ENCODE results near the gene NPTN. TPM values are rescaled to one million over a fixed set of nuclear protein-coding genes. Genes with fewer than 3 reads are reported as not detected.

NPTN gene
- total RNA-seq, 4 donors from 2014 or later, result 84.3 to 118 (median 106) TPM

- TF ChIP-seq POLR2A (IDR thresholded peaks at IDR 0.05), result no peak
- TF ChIP-seq EP300 (IDR thresholded peaks at IDR 0.05), result no peak
- no peak for TF ChIP-seq CTCF (IDR thresholded peaks at IDR 0.05)
- no peak overlapping the region for H3K4me3 ChIP-seq
- DNase-seq (ENCODE audit: low spot score in 2 of 2), result no peak
- H3K36me3 ChIP-seq, result no peaks in the 10 kb centered on the region
- no peaks in the 10 kb centered on the region for H3K9me3 ChIP-seq
- H3K4me1 ChIP-seq, result peaks cover 0 to 59% (median 6%) of the 10 kb centered on the region in 4 donors
- no peak overlapping the region for H3K27ac ChIP-seq
- no peaks in the 10 kb centered on the region for H3K27me3 ChIP-seq
Observed at GRCh38 chr15:73621286-73621826, 11.8 kb downstream of the NPTN start.

- no peak for TF ChIP-seq EP300 (IDR thresholded peaks at IDR 0.05)
- no peak for TF ChIP-seq CTCF (IDR thresholded peaks at IDR 0.05)
- TF ChIP-seq POLR2A (IDR thresholded peaks at IDR 0.05), result no peak
- H3K27me3 ChIP-seq, result no peaks in the 10 kb centered on the region
- no peak overlapping the region for H3K27ac ChIP-seq
- H3K9me3 ChIP-seq, result no peaks in the 10 kb centered on the region
- no peak for DNase-seq (ENCODE audit: low spot score in 2 of 2)
- H3K4me1 ChIP-seq, result peaks cover 0 to 59% (median 6%) of the 10 kb centered on the region in 4 donors
- no peak overlapping the region for H3K4me3 ChIP-seq
- no peaks in the 10 kb centered on the region for H3K36me3 ChIP-seq
Observed at GRCh38 chr15:73620078-73620477, 13.1 kb downstream of the NPTN start.

- WGBS, 2 donors, result 75 to 77% methylated on average over 5 of the region's 5 CpGs
- no peak overlapping the region for H3K4me3 ChIP-seq
- H3K36me3 ChIP-seq, result no peaks in the 10 kb centered on the region
- DNase-seq (ENCODE audit: low spot score in 2 of 2), result no peak
- H3K27ac ChIP-seq, result no peak overlapping the region
- H3K9me3 ChIP-seq, result no peaks in the 10 kb centered on the region
- H3K27me3 ChIP-seq, result no peaks in the 10 kb centered on the region
- H3K4me1 ChIP-seq, result peaks cover 0 to 47% (median 0%) of the 10 kb centered on the region in 4 donors
- TF ChIP-seq CTCF (IDR thresholded peaks at IDR 0.05) (no peak), POLR2A (IDR thresholded peaks at IDR 0.05) (no peak), EP300 (IDR thresholded peaks at IDR 0.05) (no peak)
Observed at GRCh38 chr15:73617913-73618312, 15.3 kb downstream of the NPTN start.

GRCh38 chr15:73617301-73617831 lies 15.8 kb downstream of the NPTN start:
- no peak for DNase-seq (ENCODE audit: low spot score in 2 of 2)
- H3K4me1 ChIP-seq, result peaks cover 0 to 50% (median 2%) of the 10 kb centered on the region in 4 donors
- TF ChIP-seq EP300 (IDR thresholded peaks at IDR 0.05) (no peak), POLR2A (IDR thresholded peaks at IDR 0.05) (no peak)
- H3K4me3 ChIP-seq, result no peak overlapping the region
- H3K9me3 ChIP-seq, result no peaks in the 10 kb centered on the region
- no peaks in the 10 kb centered on the region for H3K27me3 ChIP-seq
- H3K27ac ChIP-seq, result no peak overlapping the region
- 95 to 96% methylated on average over 2 of the region's 2 CpGs for WGBS, 2 donors
- no peaks in the 10 kb centered on the region for H3K36me3 ChIP-seq

GRCh38 chr15:73608941-73609340 lies 24.2 kb downstream of the NPTN start:
- no peak for TF ChIP-seq POLR2A (IDR thresholded peaks at IDR 0.05)
- TF ChIP-seq EP300 (IDR thresholded peaks at IDR 0.05), result no peak
- no peak for TF ChIP-seq CTCF (IDR thresholded peaks at IDR 0.05)
- H3K27ac ChIP-seq, result no peak overlapping the region
- H3K9me3 ChIP-seq, result no peaks in the 10 kb centered on the region
- no peak overlapping the region for H3K4me3 ChIP-seq
- no peaks in the 10 kb centered on the region for H3K27me3 ChIP-seq
- DNase-seq (ENCODE audit: low spot score in 2 of 2), result no peak
- no peaks in the 10 kb centered on the region for H3K36me3 ChIP-seq
- peaks cover 0 to 73% (median 2%) of the 10 kb centered on the region in 4 donors for H3K4me1 ChIP-seq
- 61 to 66% methylated on average over 2 of the region's 2 CpGs for WGBS, 2 donors
